ENCODE measurements around the gene CST9.

CST9 gene

GRCh38 chr20:23596579-23597250 is 9.0 kb downstream of the CST9 start:
- Histone ChIP-seq H4K20me1 (ENCODE audit: insufficient read depth, low read length) (no peaks in the 10 kb centered on the region), H3K9me3 (ENCODE audit: insufficient read depth, low read length, severe bottlenecking) (no peaks in the 10 kb centered on the region), H3K4me1 (ENCODE audit: insufficient read depth, low read length) (no peaks in the 10 kb centered on the region), H3K36me3 (ENCODE audit: insufficient read depth, low read length) (no peaks in the 10 kb centered on the region), H3K27ac (ENCODE audit: low read length) (no peak overlapping the region), H3K9ac (ENCODE audit: low read depth, low read length) (no peak overlapping the region), H2AFZ (ENCODE audit: low read depth, low read length) (no peak overlapping the region), H3K79me2 (ENCODE audit: insufficient read depth, low read length) (no peaks in the 10 kb centered on the region), H3K27me3 (ENCODE audit: insufficient read depth, low read length, poor library complexity) (peaks cover 31% of the 10 kb centered on the region), H3K4me3 (ENCODE audit: low read depth in 1 of 2, low read length in 2 of 2) (no peak overlapping the region), H3K4me2 (ENCODE audit: insufficient read depth, low read length) (no peak overlapping the region)
- TF ChIP-seq CTCF (IDR thresholded peaks at IDR 0.05; ENCODE audit: borderline replicate concordance, extremely low read depth, low read length, poor library complexity, severe bottlenecking) (no peak), EZH2 (IDR thresholded peaks at IDR 0.05; ENCODE audit: borderline replicate concordance, low read depth, low read length, severe bottlenecking) (no peak)
- ATAC-seq (ENCODE audit: insufficient read depth, low read depth) (no peak), DNase-seq (no peak)

- DNase-seq (no peak), ATAC-seq (ENCODE audit: insufficient read depth, low read depth) (no peak)
- H3K36me3 ChIP-seq (ENCODE audit: insufficient read depth, low read length) = no peaks in the 10 kb centered on the region
- H3K9ac ChIP-seq (ENCODE audit: low read depth, low read length) = no peak overlapping the region
- H3K27me3 ChIP-seq (ENCODE audit: insufficient read depth, low read length, poor library complexity) = peaks cover 24% of the 10 kb centered on the region
- no peak overlapping the region for H3K4me3 ChIP-seq (ENCODE audit: low read depth in 1 of 2, low read length in 2 of 2)
- TF ChIP-seq EZH2 (IDR thresholded peaks at IDR 0.05; ENCODE audit: borderline replicate concordance, low read depth, low read length, severe bottlenecking) (no peak), CTCF (IDR thresholded peaks at IDR 0.05; ENCODE audit: borderline replicate concordance, extremely low read depth, low read length, poor library complexity, severe bottlenecking) (no peak)
- H3K27ac ChIP-seq (ENCODE audit: low read length) = no peak overlapping the region
- H3K9me3 ChIP-seq (ENCODE audit: insufficient read depth, low read length, severe bottlenecking) = no peaks in the 10 kb centered on the region
- H4K20me1 ChIP-seq (ENCODE audit: insufficient read depth, low read length) = no peaks in the 10 kb centered on the region
- no peak overlapping the region for H2AFZ ChIP-seq (ENCODE audit: low read depth, low read length)
- H3K4me1 ChIP-seq (ENCODE audit: insufficient read depth, low read length) = no peaks in the 10 kb centered on the region
- no peak overlapping the region for H3K4me2 ChIP-seq (ENCODE audit: insufficient read depth, low read length)
- H3K79me2 ChIP-seq (ENCODE audit: insufficient read depth, low read length) = no peaks in the 10 kb centered on the region
Measured at GRCh38 chr20:23595941-23596340, 9.8 kb downstream of the CST9 start.

- ATAC-seq (ENCODE audit: insufficient read depth, low read depth) = no peak
- Histone ChIP-seq H3K4me1 (ENCODE audit: insufficient read depth, low read length) (no peaks in the 10 kb centered on the region), H2AFZ (ENCODE audit: low read depth, low read length) (no peak overlapping the region; the same call in 1 of the 2 replicates), H3K4me3 (ENCODE audit: low read depth in 1 of 2, low read length in 2 of 2) (no peak overlapping the region), H3K79me2 (ENCODE audit: insufficient read depth, low read length) (no peaks in the 10 kb centered on the region), H3K4me2 (ENCODE audit: insufficient read depth, low read length) (no peak overlapping the region), H3K36me3 (ENCODE audit: insufficient read depth, low read length) (no peaks in the 10 kb centered on the region), H3K9ac (ENCODE audit: low read depth, low read length) (no peak overlapping the region), H3K27me3 (ENCODE audit: insufficient read depth, low read length, poor library complexity) (peaks cover 29% of the 10 kb centered on the region), H4K20me1 (ENCODE audit: insufficient read depth, low read length) (no peaks in the 10 kb centered on the region; the same call in 1 of the 2 replicates), H3K9me3 (ENCODE audit: insufficient read depth, low read length, severe bottlenecking) (no peaks in the 10 kb centered on the region), H3K27ac (ENCODE audit: low read length) (no peak overlapping the region)
- no peak for DNase-seq
- TF ChIP-seq EZH2 (IDR thresholded peaks at IDR 0.05; ENCODE audit: borderline replicate concordance, low read depth, low read length, severe bottlenecking) = no peak
- no peak for TF ChIP-seq CTCF (IDR thresholded peaks at IDR 0.05; ENCODE audit: borderline replicate concordance, extremely low read depth, low read length, poor library complexity, severe bottlenecking)
Measured at GRCh38 chr20:23588434-23589403, 17.0 kb downstream of the CST9 start.

Measured in DND-41 (cell line).